GM12878 (cell line): ENCODE results near the gene RRP1B. TPM values are rescaled to one million over a fixed set of nuclear protein-coding genes. Genes with fewer than 3 reads are reported as not detected.
A peak's percentile ranks its signal among the peaks of the same experiment; 100 is the strongest.

ENCODE experiments used
- ATAC-seq: fragments of 200-7000 bp; cut with Tn5 transposase; 3 replicates; pipeline ENCODE4 v1.9.1; 2020; ENCODE audit warnings: mild to moderate bottlenecking, moderate library complexity
- BruUV-seq: library from RNA; stranded (reverse); fragments of 400-500 nt; replicated peaks from 2 replicates; lab custom pipeline; 2021; lab: Mats Ljungman, UMichigan
- CTCF ChIA-PET: fragments of 300-600 bp; sonication (Branson Sonifier 250); formaldehyde crosslinking; extraction: SDS; loops from one replicate; lab custom pipeline; 2021; ENCODE audit warnings: inconsistent platforms; lab: Yijun Ruan, JAX
- POLR2A ChIA-PET: fragments of 350-600 bp; formaldehyde crosslinking; extraction: SDS; loops from one replicate; lab custom pipeline; 2021; ENCODE audit warnings: inconsistent platforms; lab: Charles Lee
- RAD21 ChIA-PET: fragments of 300-600 bp; sonication (Branson Sonifier 250); formaldehyde crosslinking; loops from one replicate; lab custom pipeline; 2023; ENCODE audit warnings: antibody characterized with exemption; ENCODE audit not compliant: unreplicated experiment; lab: Charles Lee
- SMC1A ChIA-PET: fragments of 300-600 bp; sonication (Branson Sonifier 250); formaldehyde crosslinking; loops from one replicate; lab custom pipeline; 2023; ENCODE audit not compliant: unreplicated experiment, uncharacterized antibody; lab: Charles Lee
- DNase-seq: peaks from one replicate; pipeline ENCODE4 v3.0.0-alpha.2; 2011; ENCODE audit warnings: low read depth, low spot score
- FAIRE-seq: peaks from 3 replicates; lab custom pipeline; 2011; peaks lifted over from hg19 to GRCh38; lab: Jason Lieb, UNC
- H2AFZ ChIP-seq: 2 replicates; pipeline ENCODE4 v1.6.0; 2011; ENCODE audit warnings: low read depth, low read length, control low read depth; ENCODE audit not compliant: control insufficient read depth
- H3K27ac ChIP-seq: 2 replicates; pipeline ENCODE4 v1.5.1; 2011; ENCODE audit warnings: control low read depth; ENCODE audit not compliant: control insufficient read depth, insufficient read depth
- H3K27me3 ChIP-seq, 2 experiments: replicated peaks in 1 of 2; 2 replicates each; pipeline versions ENCODE4 v1.6.0 to v1.6.1; 2011; ENCODE audit warnings: low read length in 1 of 2; ENCODE audit not compliant: control insufficient read depth in 2 of 2, insufficient read depth in 2 of 2
- H3K36me3 ChIP-seq, 2 experiments: 2 replicates each; pipeline ENCODE4 v1.5.1; 2011; ENCODE audit warnings: low read length in 1 of 2; ENCODE audit not compliant: control insufficient read depth in 2 of 2, insufficient read depth in 2 of 2
- H3K4me1 ChIP-seq: 2 replicates; pipeline ENCODE4 v1.6.1; 2011; ENCODE audit warnings: mild to moderate bottlenecking, low read length, moderate library complexity, mixed read lengths; ENCODE audit not compliant: control insufficient read depth, insufficient read depth
- H3K4me2 ChIP-seq: 2 replicates; pipeline ENCODE4 v1.6.0; 2011; ENCODE audit warnings: control low read depth; ENCODE audit not compliant: control insufficient read depth, insufficient read depth
- H3K4me3 ChIP-seq: fragments of 200-600 bp; sonication (generic); 2 replicates; pipeline ENCODE4 v1.5.1; 2016
- H3K79me2 ChIP-seq: 2 replicates; pipeline ENCODE4 v1.6.0; 2011; ENCODE audit warnings: low read length; ENCODE audit not compliant: control insufficient read depth, insufficient read depth
- H3K9ac ChIP-seq: 2 replicates; pipeline ENCODE4 v1.8.0; 2011; ENCODE audit warnings: low read length, control low read depth, mixed read lengths; ENCODE audit not compliant: control insufficient read depth, insufficient read depth
- H3K9me3 ChIP-seq: replicated peaks from 3 replicates; pipeline ENCODE4 v1.5.1; 2011; ENCODE audit warnings: mild to moderate bottlenecking, low read length; ENCODE audit not compliant: control insufficient read depth, insufficient read depth
- H4K20me1 ChIP-seq: 2 replicates; pipeline ENCODE4 v1.6.0; 2011; ENCODE audit not compliant: control insufficient read depth, insufficient read depth
- BCLAF1 ChIP-seq: fragments of 450-650 bp; IDR thresholded peaks from 2 replicates; pipeline ENCODE4 v1.6.1; 2017; ENCODE audit warnings: antibody characterized with exemption, mild to moderate bottlenecking, moderate library complexity
- CBX3 ChIP-seq: fragments of 200-600 bp; sonication (generic); IDR thresholded peaks from 2 replicates; pipeline ENCODE4 v1.6.1; 2016; ENCODE audit warnings: low read depth, borderline replicate concordance
- CEBPZ ChIP-seq: fragments of 150-350 bp; IDR thresholded peaks from 2 replicates; pipeline ENCODE4 v1.6.1; 2016; ENCODE audit warnings: low read depth, low read length
- IRF4 ChIP-seq: IDR thresholded peaks from 2 replicates; pipeline ENCODE4 v1.6.1; 2011; ENCODE audit warnings: low read depth, low read length
- KDM1A ChIP-seq: fragments of 200-600 bp; sonication (generic); IDR thresholded peaks from 2 replicates; pipeline ENCODE4 v1.6.1; 2016; ENCODE audit warnings: borderline replicate concordance
- POLR2AphosphoS5 ChIP-seq: IDR thresholded peaks from 2 replicates; pipeline ENCODE4 v1.6.1; 2011; ENCODE audit warnings: mild to moderate bottlenecking, low read length, inconsistent platforms
- ZNF622 ChIP-seq: fragments of 450-650 bp; IDR thresholded peaks from 2 replicates; pipeline ENCODE4 v1.6.1; 2017; ENCODE audit warnings: mild to moderate bottlenecking, inconsistent platforms
- WGBS: methylation state at CpG from one replicate; pipeline ENCODE4 v1.1.6; 2016; ENCODE audit warnings: low lambda C conversion rate; ENCODE audit not compliant: insufficient replicate concordance, insufficient coverage; ENCODE audit errors: missing lambda C conversion rate; 5-methylcytosine and 5-hydroxymethylcytosine counted together
- in situ Hi-C: fragments of 300-500 bp; cut with MboI; formaldehyde crosslinking; loops from 9 replicates; pipeline ENCODE4 v1.14.3; 2018; ENCODE audit warnings: mixed read lengths
- intact Hi-C: fragments of 100-400 bp; cut with micrococcal nuclease; formaldehyde crosslinking; loops from one replicate; pipeline ENCODE4 v1.14.2; 2022; ENCODE audit not compliant: unreplicated experiment
- polyA plus RNA-seq, 11 experiments: library from polyadenylated mRNA; depleted of rRNA in 4 of 11; unstranded in 6 of 11; stranded (reverse) in 5 of 11; fragments of >200 nt; fragmentation: Nextera tagmentation in 4 of 11; fragmentation: Illumina TruSeq in 1 of 11; extraction: Ambion mirVana in 4 of 11; extraction: Trizol in 1 of 11; gene quantifications; 1 replicate in 1 of 11; 2 replicates in 10 of 11; pipeline versions ENCODE4 v1.2.1 to v1.2.3, GENCODE V29; 2011 to 2016; ENCODE audit warnings: inconsistent platforms in 2 of 11, missing spikeins in 2 of 11, low read depth in 1 of 11
- total RNA-seq, 4 experiments: library from RNA; depleted of rRNA in 3 of 4; stranded (reverse); fragments of >200 nt in 3 of 4; fragmentation: Illumina TruSeq in 1 of 4; extraction: Trizol in 1 of 4; gene quantifications; 2 replicates each; pipeline versions ENCODE4 v1.2.1 to v1.2.3, GENCODE V29; 2013 to 2021
- TF ChIP-seq, protein P1 (sequence below): fragments of 450-650 bp; IDR thresholded peaks from 2 replicates; pipeline ENCODE4 v1.6.1; 2016; ENCODE audit warnings: mild to moderate bottlenecking

RRP1B gene
- total and polyA plus RNA-seq, 10 of the 15 experiments (the other 5 are each of a cell fraction or from before 2014, with no cell fraction given) = 8.1 to 57.4 (median 38.1) TPM

- intact Hi-C loops = loop anchor here (5.0 kb wide), 2 partner anchors 50 to 220 kb away; no protein-coding TSS in a partner anchor
- BruUV-seq = no TSS peak
- Histone ChIP-seq H3K27me3 (no peaks in the 10 kb centered on the region), H3K4me2 (peak overlapping the region; percentile 53), H2AFZ (no peak overlapping the region), H3K9ac (no peak overlapping the region), H3K9me3 (no peaks in the 10 kb centered on the region), H3K79me2 (peaks cover 32% of the 10 kb centered on the region), H3K27ac (no peak overlapping the region), H3K4me1 (peaks cover 43% of the 10 kb centered on the region), H3K4me3 (no peak overlapping the region), H4K20me1 (peaks cover 11% of the 10 kb centered on the region), H3K36me3 (no peaks in the 10 kb centered on the region)
- TF ChIP-seq BCLAF1 (no peak), IRF4 (no peak), CEBPZ (no peak), ZNF622 (no peak), CBX3 (no peak), KDM1A (no peak), POLR2AphosphoS5 (no peak)
- TF ChIP-seq, protein P1, sequence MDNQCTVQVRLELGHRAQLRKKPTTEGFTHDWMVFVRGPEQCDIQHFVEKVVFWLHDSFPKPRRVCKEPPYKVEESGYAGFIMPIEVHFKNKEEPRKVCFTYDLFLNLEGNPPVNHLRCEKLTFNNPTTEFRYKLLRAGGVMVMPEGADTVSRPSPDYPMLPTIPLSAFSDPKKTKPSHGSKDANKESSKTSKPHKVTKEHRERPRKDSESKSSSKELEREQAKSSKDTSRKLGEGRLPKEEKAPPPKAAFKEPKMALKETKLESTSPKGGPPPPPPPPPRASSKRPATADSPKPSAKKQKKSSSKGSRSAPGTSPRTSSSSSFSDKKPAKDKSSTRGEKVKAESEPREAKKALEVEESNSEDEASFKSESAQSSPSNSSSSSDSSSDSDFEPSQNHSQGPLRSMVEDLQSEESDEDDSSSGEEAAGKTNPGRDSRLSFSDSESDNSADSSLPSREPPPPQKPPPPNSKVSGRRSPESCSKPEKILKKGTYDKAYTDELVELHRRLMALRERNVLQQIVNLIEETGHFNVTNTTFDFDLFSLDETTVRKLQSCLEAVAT = no peak
- peak; percentile 31 for FAIRE-seq
- ChIA-PET CTCF (interaction anchor here (0.5 to 3.8 kb wide), 4 partner anchors 9 to 1214 kb away, joined by 3 to 18 read pairs (median 4); no protein-coding TSS in a partner anchor), RAD21 (interaction anchor here (1.0 to 1.9 kb wide), 7 partner anchors 8 to 743 kb away, joined by 3 to 16 read pairs (median 4); partner anchors contain the start of gene PKNOX1), POLR2A (interaction anchor here (1.0 to 1.1 kb wide), 2 partner anchors 10 to 11 kb away, joined by 4 to 8 read pairs; no protein-coding TSS in a partner anchor), SMC1A (interaction anchor here (0.7 to 2.6 kb wide), 7 partner anchors 8 to 204 kb away, joined by 3 to 18 read pairs (median 4); no protein-coding TSS in a partner anchor)
- ATAC-seq = peak; percentile 28
- in situ Hi-C loops = no loop called here
- no peak for DNase-seq
- WGBS = 51% methylated on average over 13 of the region's 13 CpGs
Observed at GRCh38 chr21:43717166-43717853, 58.0 kb downstream of the RRP1B start.
